Glutamatergic neuron (in vitro differentiated cells): Measurements from ENCODE around the gene PRRT1. TPM values are rescaled to one million over a fixed set of nuclear protein-coding genes. Genes with fewer than 3 reads are reported as not detected.

ENCODE experiments used
- DNase-seq: peaks from one replicate; pipeline ENCODE4 v3.0.0; 2022
- H3K27ac Mint-ChIP-seq: one replicate; pipeline ENCODE4 v1.8.0; 2020; ENCODE audit warnings: mild to moderate bottlenecking, mixed read lengths, inconsistent platforms; ENCODE audit not compliant: unreplicated experiment
- H3K27me3 Mint-ChIP-seq: one replicate; pipeline ENCODE4 v1.8.0; 2020; ENCODE audit warnings: mild to moderate bottlenecking, moderate library complexity, mixed read lengths, inconsistent platforms; ENCODE audit not compliant: unreplicated experiment
- H3K36me3 Mint-ChIP-seq: one replicate; pipeline ENCODE4 v1.8.0; 2020; ENCODE audit warnings: mild to moderate bottlenecking, mixed read lengths, inconsistent platforms; ENCODE audit not compliant: unreplicated experiment
- H3K4me1 Mint-ChIP-seq: one replicate; pipeline ENCODE4 v1.8.0; 2020; ENCODE audit warnings: mild to moderate bottlenecking, low read depth, mixed read lengths, inconsistent platforms; ENCODE audit not compliant: unreplicated experiment
- H3K4me3 Mint-ChIP-seq: one replicate; pipeline ENCODE4 v1.8.0; 2020; ENCODE audit warnings: mild to moderate bottlenecking, mixed read lengths, inconsistent platforms; ENCODE audit not compliant: unreplicated experiment
- H3K9me3 Mint-ChIP-seq: one replicate; pipeline ENCODE4 v1.8.0; 2020; ENCODE audit warnings: mild to moderate bottlenecking, moderate library complexity, mixed read lengths, inconsistent platforms; ENCODE audit not compliant: unreplicated experiment
- CTCF ChIP-seq: fragments of 200-600 bp; sonication (generic); IDR thresholded peaks from one replicate; pipeline ENCODE4 v1.5.0; 2021; ENCODE audit not compliant: partially characterized antibody, unreplicated experiment
- total RNA-seq: library from RNA; stranded (reverse); fragmentation: NEBNext Ultra II Directional; extraction: Animal tissue kit (Norgen Biotek cat#: 25700); gene quantifications from one replicate; pipeline ENCODE4 v1.2.1, GENCODE V29; 2021; ENCODE audit not compliant: unreplicated experiment

PRRT1 gene
- total RNA-seq, 1 donor from 2014 or later, result 5.1 TPM

- DNase-seq, result no peak
- no peak for TF ChIP-seq CTCF
- Mint-ChIP-seq H3K4me3 (no peak overlapping the region), H3K9me3 (peaks cover 4% of the 10 kb centered on the region), H3K4me1 (peaks cover 10% of the 10 kb centered on the region), H3K36me3 (no peaks in the 10 kb centered on the region), H3K27me3 (peaks cover 11% of the 10 kb centered on the region), H3K27ac (no peak overlapping the region)
Observed at GRCh38 chr6:32109765-32110160, 42.0 kb downstream of the PRRT1 start.

GRCh38 chr6:32109114-32109764 lies 42.5 kb downstream of the PRRT1 start, which contains the start of gene TNXB:
TSS of gene TNXB (minus strand) at chr6:32109338. CDS start at chr6:32098198, 11,140 bp downstream.
- Mint-ChIP-seq H3K9me3 (peaks cover 4% of the 10 kb centered on the region), H3K27ac (no peak within 1 kb of the TSS), H3K36me3 (no peaks in the 10 kb centered on the region), H3K27me3 (peaks cover 11% of the 10 kb centered on the region), H3K4me3 (no peak within 1 kb of the TSS), H3K4me1 (peaks cover 10% of the 10 kb centered on the region)
- DNase-seq, result no peak
- no peak for TF ChIP-seq CTCF

GRCh38 chr6:32108727-32109113 lies 43.0 kb downstream of the PRRT1 start:
- DNase-seq, result no peak
- no peak overlapping the region for H3K27ac Mint-ChIP-seq

GRCh38 chr6:32108094-32108627 lies 43.6 kb downstream of the PRRT1 start:
- Mint-ChIP-seq H3K4me1 (peaks cover 10% of the 10 kb centered on the region), H3K27me3 (peaks cover 14% of the 10 kb centered on the region), H3K4me3 (peak overlapping the region; percentile 20), H3K36me3 (no peaks in the 10 kb centered on the region), H3K9me3 (peaks cover 4% of the 10 kb centered on the region), H3K27ac (no peak overlapping the region)
- DNase-seq, result no peak
- no peak for TF ChIP-seq CTCF

More at GRCh38 chr6:32108727-32109113, 43.0 kb downstream of the PRRT1 start:
- H3K9me3 Mint-ChIP-seq, result peaks cover 4% of the 10 kb centered on the region
- peaks cover 11% of the 10 kb centered on the region for H3K27me3 Mint-ChIP-seq
- no peaks in the 10 kb centered on the region for H3K36me3 Mint-ChIP-seq
- H3K4me1 Mint-ChIP-seq, result peaks cover 10% of the 10 kb centered on the region
- H3K4me3 Mint-ChIP-seq, result no peak overlapping the region
- no peak for TF ChIP-seq CTCF

GRCh38 chr6:32107406-32107805 lies 44.3 kb downstream of the PRRT1 start:
- no peak for DNase-seq
- Mint-ChIP-seq H3K36me3 (no peaks in the 10 kb centered on the region), H3K27me3 (peaks cover 14% of the 10 kb centered on the region), H3K4me3 (no peak overlapping the region), H3K27ac (no peak overlapping the region), H3K4me1 (peaks cover 10% of the 10 kb centered on the region), H3K9me3 (peaks cover 4% of the 10 kb centered on the region)
- TF ChIP-seq CTCF, result no peak
